Keratinocyte (primary cell): Measurements from ENCODE around the gene CASP4. TPM values are rescaled to one million over a fixed set of nuclear protein-coding genes. Genes with fewer than 3 reads are reported as not detected.

ENCODE experiments used
- DNase-seq: peaks from one replicate; pipeline ENCODE4 v3.0.0-alpha.2; 2011; ENCODE audit warnings: low read depth, missing footprints, low spot score
- FAIRE-seq: peaks from 2 replicates; lab custom pipeline; 2011; peaks lifted over from hg19 to GRCh38; lab: Jason Lieb, UNC
- H2AFZ ChIP-seq: 2 replicates; pipeline ENCODE4 v1.6.0; 2012; ENCODE audit warnings: low read length, control low read depth, inconsistent platforms; ENCODE audit not compliant: control insufficient read depth
- H3K27ac ChIP-seq: 2 replicates; pipeline ENCODE4 v1.5.1; 2011; ENCODE audit warnings: low read length; ENCODE audit not compliant: control insufficient read depth, insufficient read depth
- H3K27me3 ChIP-seq: 3 replicates; pipeline ENCODE4 v1.6.0; 2011; ENCODE audit warnings: low read length; ENCODE audit not compliant: control insufficient read depth, insufficient read depth; ENCODE audit errors: extremely low read depth
- H3K36me3 ChIP-seq, 2 experiments: 2 replicates in 1 of 2; 3 replicates in 1 of 2; pipeline ENCODE4 v1.5.1; 2011; ENCODE audit warnings: low read length in 2 of 2, mild to moderate bottlenecking in 1 of 2; ENCODE audit not compliant: control insufficient read depth in 2 of 2, insufficient read depth in 2 of 2; ENCODE audit errors: extremely low read depth in 1 of 2
- H3K4me1 ChIP-seq: 3 replicates; pipeline ENCODE4 v1.5.1; 2011; ENCODE audit warnings: low read length; ENCODE audit not compliant: control insufficient read depth, insufficient read depth; ENCODE audit errors: extremely low read depth
- H3K4me2 ChIP-seq: 3 replicates; pipeline ENCODE4 v1.6.0; 2011; ENCODE audit warnings: low read depth, low read length; ENCODE audit not compliant: control insufficient read depth, insufficient read depth; ENCODE audit errors: extremely low read depth
- H3K4me3 ChIP-seq, 3 experiments: fragments of 200-600 bp in 1 of 3; sonication (generic) in 1 of 3; 2 replicates in 2 of 3; 3 replicates in 1 of 3; pipeline ENCODE4 v1.5.1; 2011 to 2016; ENCODE audit warnings: low read length in 3 of 3, mild to moderate bottlenecking in 3 of 3, control low read depth in 2 of 3, inconsistent platforms in 1 of 3, low read depth in 1 of 3, mixed read lengths in 1 of 3, mixed run types in 1 of 3, moderate library complexity in 1 of 3; ENCODE audit not compliant: control insufficient read depth in 2 of 3, insufficient read depth in 2 of 3; ENCODE audit errors: extremely low read depth in 1 of 3
- H3K79me2 ChIP-seq: 2 replicates; pipeline ENCODE4 v1.6.0; 2012; ENCODE audit warnings: low read length; ENCODE audit not compliant: control insufficient read depth, insufficient read depth
- H3K9ac ChIP-seq: 3 replicates; pipeline ENCODE4 v1.6.0; 2011; ENCODE audit warnings: low read length; ENCODE audit not compliant: control insufficient read depth, insufficient read depth; ENCODE audit errors: extremely low read depth
- H3K9me1 ChIP-seq: 3 replicates; pipeline ENCODE4 v1.6.0; 2011; ENCODE audit warnings: low read length; ENCODE audit not compliant: control insufficient read depth, insufficient read depth; ENCODE audit errors: extremely low read depth
- H3K9me3 ChIP-seq: 2 replicates; pipeline ENCODE4 v1.5.1; 2012; ENCODE audit warnings: low read depth, low read length; ENCODE audit not compliant: control insufficient read depth
- H4K20me1 ChIP-seq: 3 replicates; pipeline ENCODE4 v1.6.0; 2011; ENCODE audit warnings: low read length; ENCODE audit not compliant: control insufficient read depth, insufficient read depth; ENCODE audit errors: extremely low read depth
- CTCF ChIP-seq, 3 experiments: IDR thresholded peaks in 1 of 3; conservative IDR thresholded peaks in 1 of 3; optimal IDR thresholded peaks in 1 of 3; 2 replicates in 2 of 3; 3 replicates in 1 of 3; pipeline versions ENCODE3 to v1.5.1; 2011; ENCODE audit warnings: low read length in 3 of 3, mild to moderate bottlenecking in 3 of 3, moderate library complexity in 2 of 3, control low read depth in 1 of 3, inconsistent platforms in 1 of 3; ENCODE audit not compliant: insufficient read depth in 2 of 3; ENCODE audit errors: extremely low read depth in 1 of 3
- EZH2 ChIP-seq: IDR thresholded peaks from one replicate; pipeline ENCODE4 v1.6.1; 2012; ENCODE audit warnings: inconsistent platforms, mild to moderate bottlenecking, low read length, moderate library complexity
- dilution Hi-C: fragments of 300-500 bp; cut with MboI; formaldehyde crosslinking; loops from one replicate; pipeline ENCODE4 v1.7.0; 2020; ENCODE audit warnings: low sequenced_read_pairs; ENCODE audit not compliant: extremely low pct_ligation_motif_present
- polyA plus RNA-seq, 5 experiments: library from polyadenylated mRNA; depleted of rRNA in 3 of 5; stranded (reverse) in 3 of 5; stranded (forward) in 1 of 5; unstranded in 1 of 5; fragments of >200 nt; gene quantifications; 1 replicate in 1 of 5; 2 replicates in 3 of 5; 3 replicates in 1 of 5; pipeline versions ENCODE4 v1.2.1 to v1.2.3, GENCODE V29; 2011 to 2012; ENCODE audit warnings: missing spikeins in 2 of 5, low read depth in 1 of 5, low replicate concordance in 1 of 5

The CASP4 gene
- polyA plus RNA-seq, 1 donor (not counting 4 experiments of a cell fraction or from before 2014, with no cell fraction given), result 127 TPM

- no peaks in the 10 kb centered on the region for H3K9me3 ChIP-seq
- H3K4me1 ChIP-seq, result no peaks in the 10 kb centered on the region
- H3K79me2 ChIP-seq, result no peaks in the 10 kb centered on the region
- no peak overlapping the region for H3K9ac ChIP-seq
- FAIRE-seq, result no peak
- DNase-seq, result no peak
- no peak overlapping the region for H3K4me2 ChIP-seq
- no peak overlapping the region for H3K4me3 ChIP-seq
- H3K27ac ChIP-seq, result no peak overlapping the region
- no peak overlapping the region for H2AFZ ChIP-seq
- dilution Hi-C loops, result no loop called here
- H3K36me3 ChIP-seq, result no peaks in the 10 kb centered on the region
- no peaks in the 10 kb centered on the region for H3K27me3 ChIP-seq
- H4K20me1 ChIP-seq, result no peaks in the 10 kb centered on the region
- H3K9me1 ChIP-seq, result no peaks in the 10 kb centered on the region
- no peak for TF ChIP-seq EZH2
- no peak for TF ChIP-seq CTCF (optimal IDR thresholded peaks at IDR 0.05 in 1 of 3, IDR thresholded peaks at IDR 0.05 in 1 of 3, conservative IDR thresholded peaks at IDR 0.05 in 1 of 3; ENCODE audit: extremely low read depth in 1 of 3, insufficient read depth in 2 of 3, low read length in 3 of 3)
These were observed 28.9 kb upstream of the CASP4 start for GRCh38 chr11:104997288-104997687.

- FAIRE-seq, result no peak
These were observed 26.6 kb upstream of the CASP4 start for GRCh38 chr11:104995001-104995408.

More at GRCh38 chr11:104995001-104995408, 26.6 kb upstream of the CASP4 start:
- Histone ChIP-seq H2AFZ (no peak overlapping the region), H4K20me1 (no peaks in the 10 kb centered on the region), H3K9me3 (no peaks in the 10 kb centered on the region), H3K9ac (no peak overlapping the region), H3K27ac (no peak overlapping the region), H3K79me2 (no peaks in the 10 kb centered on the region), H3K9me1 (no peaks in the 10 kb centered on the region), H3K4me3 (no peak overlapping the region), H3K27me3 (no peaks in the 10 kb centered on the region), H3K4me2 (no peak overlapping the region), H3K36me3 (no peaks in the 10 kb centered on the region), H3K4me1 (no peaks in the 10 kb centered on the region)
- dilution Hi-C loops, result no loop called here
- TF ChIP-seq EZH2 (no peak), CTCF (optimal IDR thresholded peaks at IDR 0.05 in 1 of 3, IDR thresholded peaks at IDR 0.05 in 1 of 3, conservative IDR thresholded peaks at IDR 0.05 in 1 of 3; ENCODE audit: extremely low read depth in 1 of 3, insufficient read depth in 2 of 3, low read length in 3 of 3) (no peak)
- DNase-seq, result no peak
